HCT116 (cell line): ENCODE measurements around the gene ESRP2. TPM values are rescaled to one million over a fixed set of nuclear protein-coding genes. Genes with fewer than 3 reads are reported as not detected.

ENCODE experiments used
- ATAC-seq: fragments of 200-7000 bp; cut with Tn5 transposase; 2 replicates; pipeline ENCODE4 v1.9.1; 2020; ENCODE audit warnings: mild to moderate bottlenecking, moderate library complexity
- BruUV-seq: library from RNA; stranded (reverse); fragments of 400-500 nt; replicated peaks from 2 replicates; lab custom pipeline; 2021; lab: Mats Ljungman, UMichigan
- CTCF ChIA-PET: fragments of 300-600 bp; sonication (Branson Sonifier 250); formaldehyde crosslinking; loops from one replicate; lab custom pipeline; 2021; ENCODE audit warnings: antibody characterized with exemption; lab: Charles Lee
- POLR2A ChIA-PET: fragments of 300-600, 350-600 bp; sonication (Branson Sonifier 250); formaldehyde crosslinking; loops from one replicate; lab custom pipeline; 2021; ENCODE audit warnings: antibody characterized with exemption; lab: Charles Lee
- RAD21 ChIA-PET, 2 experiments: fragments of 300-600 bp; sonication (Branson Sonifier 250); formaldehyde crosslinking; loops; one replicate each; lab custom pipeline; 2023; ENCODE audit warnings: low total read pairs in 2 of 2; ENCODE audit not compliant: uncharacterized antibody in 2 of 2, unreplicated experiment in 2 of 2, low non-redundant PET in 1 of 2; lab: Charles Lee
- DNase-seq: peaks from one replicate; pipeline ENCODE4 v3.0.0-alpha.2; 2010; ENCODE audit warnings: low read depth, low spot score
- H2AFZ ChIP-seq: fragments of 200-600 bp; shearing (Covaris generic), sonication (generic); 2 replicates; pipeline ENCODE4 v1.6.1; 2017; ENCODE audit warnings: low read depth, mixed run types, mixed read lengths, antibody characterized with exemption, low read length; ENCODE audit not compliant: poor library complexity, severe bottlenecking
- H3K27ac ChIP-seq: 2 replicates; pipeline ENCODE4 v1.5.1; 2012; ENCODE audit warnings: low read depth, low read length
- H3K27me3 ChIP-seq: fragments of 200-600 bp; sonication (generic); 2 replicates; pipeline ENCODE4 v1.6.1; 2016; ENCODE audit warnings: mixed run types, low read length, mixed read lengths; ENCODE audit not compliant: insufficient read depth
- H3K36me3 ChIP-seq, 2 experiments: fragments of 200-500 bp in 1 of 2; fragments of 200-600 bp in 1 of 2; sonication (Bioruptor generic) in 1 of 2; sonication (generic) in 1 of 2; 2 replicates each; pipeline versions ENCODE4 v1.5.1 to v1.6.1; 2014 to 2016; ENCODE audit warnings: low read length in 2 of 2, inconsistent platforms in 1 of 2, mixed read lengths in 1 of 2, mixed run types in 1 of 2; ENCODE audit not compliant: insufficient read depth in 2 of 2, control insufficient read depth in 1 of 2
- H3K4me1 ChIP-seq, 2 experiments: fragments of 200-600 bp in 1 of 2; sonication (generic) in 1 of 2; 2 replicates each; pipeline versions ENCODE4 v1.5.1 to v1.6.1; 2012 to 2017; ENCODE audit warnings: low read length in 2 of 2, inconsistent platforms in 1 of 2, mild to moderate bottlenecking in 1 of 2, mixed read lengths in 1 of 2, mixed run types in 1 of 2, moderate library complexity in 1 of 2; ENCODE audit not compliant: insufficient read depth in 2 of 2, control insufficient read depth in 1 of 2
- H3K4me2 ChIP-seq: fragments of 200-600 bp; sonication (generic); 2 replicates; pipeline ENCODE4 v1.6.1; 2017; ENCODE audit warnings: mixed run types, low read length, mixed read lengths
- H3K4me3 ChIP-seq, 2 experiments: fragments of 200-600 bp in 1 of 2; sonication (generic) in 1 of 2; replicated peaks in 1 of 2; 2 replicates each; pipeline ENCODE4 v1.5.1; 2011 to 2016; ENCODE audit warnings: low read length in 2 of 2, control low read depth in 1 of 2, low read depth in 1 of 2, mild to moderate bottlenecking in 1 of 2, mixed read lengths in 1 of 2, mixed run types in 1 of 2
- H3K79me2 ChIP-seq: fragments of 200-600 bp; sonication (generic); 2 replicates; pipeline ENCODE4 v1.6.1; 2017; ENCODE audit warnings: mild to moderate bottlenecking, mixed run types, low read length, moderate library complexity, mixed read lengths; ENCODE audit not compliant: insufficient read depth
- H3K9ac ChIP-seq: fragments of 200-600 bp; sonication (generic); 2 replicates; pipeline ENCODE4 v1.6.1; 2016; ENCODE audit warnings: low read length, mixed read lengths
- H3K9me2 ChIP-seq: fragments of 200-600 bp; sonication (generic), shearing (Covaris generic); 2 replicates; pipeline ENCODE4 v1.6.1; 2017; ENCODE audit warnings: mixed run types, mild to moderate bottlenecking, moderate library complexity; ENCODE audit not compliant: insufficient read depth
- H3K9me3 ChIP-seq, 2 experiments: fragments of 200-500 bp in 1 of 2; fragments of 200-600 bp in 1 of 2; sonication (Bioruptor generic) in 1 of 2; sonication (generic) in 1 of 2; 2 replicates each; pipeline ENCODE4 v1.6.1; 2014 to 2017; ENCODE audit warnings: low read length in 2 of 2, mixed read lengths in 2 of 2, inconsistent platforms in 1 of 2, low read depth in 1 of 2, mild to moderate bottlenecking in 1 of 2, mixed run types in 1 of 2, moderate library complexity in 1 of 2; ENCODE audit not compliant: control insufficient read depth in 1 of 2, insufficient read depth in 1 of 2
- H4K20me1 ChIP-seq: fragments of 200-600 bp; sonication (generic), shearing (Covaris generic); 2 replicates; pipeline ENCODE4 v1.6.1; 2017; ENCODE audit warnings: mixed run types, mild to moderate bottlenecking, moderate library complexity; ENCODE audit not compliant: insufficient read depth
- CEBPB ChIP-seq: IDR thresholded peaks from 2 replicates; pipeline ENCODE4 v1.6.1; 2012; ENCODE audit warnings: low read depth
- POLR2AphosphoS5 ChIP-seq: IDR thresholded peaks from 2 replicates; pipeline ENCODE4 v1.6.1; 2011; ENCODE audit warnings: mild to moderate bottlenecking, low read depth, low read length, moderate library complexity
- SIN3A ChIP-seq: IDR thresholded peaks from 2 replicates; pipeline ENCODE4 v1.6.1; 2012; ENCODE audit warnings: low read depth
- TCF7L2 ChIP-seq: IDR thresholded peaks from 2 replicates; pipeline ENCODE4 v1.7.0; 2011; ENCODE audit warnings: borderline replicate concordance, inconsistent platforms; ENCODE audit not compliant: insufficient read depth, insufficient read length; ENCODE audit errors: extremely low read depth
- YY1 ChIP-seq: IDR thresholded peaks from 2 replicates; pipeline ENCODE4 v1.6.1; 2011; ENCODE audit warnings: low read length, low read depth, moderate library complexity, mild to moderate bottlenecking; ENCODE audit not compliant: insufficient replicate concordance; ENCODE audit errors: extremely low read depth
- intact Hi-C: fragments of 100-400 bp; cut with micrococcal nuclease; formaldehyde crosslinking; loops from 2 replicates; pipeline ENCODE4 v1.10.0; 2022
- total RNA-seq: library from RNA; stranded (reverse); gene quantifications from one replicate; pipeline ENCODE4 v1.2.1, GENCODE V29; 2021; ENCODE audit not compliant: unreplicated experiment
- TF ChIP-seq, protein P1 (sequence below): IDR thresholded peaks from 2 replicates; pipeline ENCODE4 v1.6.1; 2012
- TF ChIP-seq, protein P2 (sequence below): IDR thresholded peaks from 2 replicates; pipeline ENCODE4 v1.6.1; 2012

ESRP2 gene
- total RNA-seq, 1 experiment from 2014 or later: 42.5 TPM

DNA sequence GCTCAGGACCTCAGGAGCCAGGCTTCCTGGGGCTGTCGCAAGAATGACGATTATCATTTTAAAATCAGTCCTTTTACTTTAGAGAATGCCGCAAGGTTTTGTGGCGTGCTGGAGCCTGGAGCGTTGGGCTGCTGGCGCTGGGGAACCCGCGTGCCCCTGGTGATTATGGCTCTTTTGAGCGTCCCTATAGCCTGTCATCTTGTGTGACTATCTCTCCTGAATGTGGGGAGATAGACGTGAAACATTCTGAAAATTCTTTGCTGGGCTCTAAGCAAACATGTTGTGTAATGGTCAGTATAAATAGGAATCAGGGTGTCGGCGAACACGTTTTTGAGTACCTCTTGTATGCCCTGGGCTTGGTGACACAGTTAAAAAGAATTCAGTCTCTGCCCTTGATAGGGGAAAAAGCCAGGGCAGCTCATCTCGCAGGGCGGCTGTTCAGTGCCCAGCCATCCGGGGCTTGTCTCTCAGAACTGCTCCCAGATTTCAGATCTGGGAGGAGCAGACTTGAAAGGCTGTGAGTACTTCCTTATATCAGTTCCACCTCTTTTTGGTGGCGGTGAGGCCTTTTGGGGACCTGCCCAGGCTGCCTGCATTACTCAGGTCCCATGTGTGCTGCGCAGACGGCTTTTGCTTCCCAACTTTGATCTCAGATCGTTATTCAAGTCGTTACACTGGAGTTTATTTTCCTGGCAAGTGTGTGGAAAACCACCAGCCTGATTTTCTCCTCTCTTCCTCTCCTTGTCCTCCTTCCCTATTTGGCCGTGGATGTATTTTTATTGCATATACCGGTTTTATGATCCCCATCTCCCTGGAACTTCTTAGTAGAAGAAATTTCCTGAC, 29.4 kb upstream of the ESRP2 start:
- no peak overlapping the region for H2AFZ ChIP-seq
- ChIA-PET RAD21 (no interaction called here), POLR2A (no interaction called here), CTCF (interaction anchor here (1.3 kb wide), 1 partner anchor 256 kb away, joined by 3 read pairs; no protein-coding TSS in a partner anchor)
- no TSS peak for BruUV-seq
- no peaks in the 10 kb centered on the region for H3K36me3 ChIP-seq
- H3K27ac ChIP-seq: peak overlapping the region; percentile 91
- TF ChIP-seq YY1 (peak; percentile 20), SIN3A (peak; percentile 86), TCF7L2 (peak; percentile 76), POLR2AphosphoS5 (peak; percentile 50), CEBPB (no peak)
- TF ChIP-seq, protein P1, sequence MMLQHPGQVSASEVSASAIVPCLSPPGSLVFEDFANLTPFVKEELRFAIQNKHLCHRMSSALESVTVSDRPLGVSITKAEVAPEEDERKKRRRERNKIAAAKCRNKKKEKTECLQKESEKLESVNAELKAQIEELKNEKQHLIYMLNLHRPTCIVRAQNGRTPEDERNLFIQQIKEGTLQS: no peak
- TF ChIP-seq, protein P2, sequence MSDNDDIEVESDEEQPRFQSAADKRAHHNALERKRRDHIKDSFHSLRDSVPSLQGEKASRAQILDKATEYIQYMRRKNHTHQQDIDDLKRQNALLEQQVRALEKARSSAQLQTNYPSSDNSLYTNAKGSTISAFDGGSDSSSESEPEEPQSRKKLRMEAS: peak; percentile 66
- peaks cover 16% of the 10 kb centered on the region; the same call in 1 of the 2 replicates for H4K20me1 ChIP-seq
- peak; percentile 68 for DNase-seq
- ATAC-seq: peak; percentile 55
- intact Hi-C loops: loop anchor here (5.0 kb wide), 1 partner anchor 47 kb away; the partner anchor contains the start of genes PRMT7 and SLC7A6OS
- peak overlapping the region; percentile 73 to 85 for H3K4me3 ChIP-seq
- H3K9me2 ChIP-seq: no peaks in the 10 kb centered on the region
- H3K79me2 ChIP-seq: peaks cover 58% of the 10 kb centered on the region
- no peaks in the 10 kb centered on the region for H3K9me3 ChIP-seq
- peak overlapping the region; percentile 88 for H3K9ac ChIP-seq
- H3K4me2 ChIP-seq: peak overlapping the region; percentile 89
- peaks cover 25 to 33% of the 10 kb centered on the region in 2 experiments for H3K4me1 ChIP-seq
- no peaks in the 10 kb centered on the region for H3K27me3 ChIP-seq
